ENCODE measurements around the gene MAP3K5. TPM values are rescaled to one million over a fixed set of nuclear protein-coding genes. Genes with fewer than 3 reads are reported as not detected.

MAP3K5 gene
- total and polyA plus RNA-seq, 2 donors (not counting 3 experiments of a cell fraction or from before 2014, with no cell fraction given): 1.5 to 7.0 TPM

GRCh38 chr6:136772685-136773472 lies 19.4 kb downstream of the MAP3K5 start:
- no peak overlapping the region for H3K4me2 ChIP-seq (ENCODE audit: insufficient read depth, low read length)
- no peak for DNase-seq (ENCODE audit: low read depth, low spot score)
- no peaks in the 10 kb centered on the region for H3K9me1 ChIP-seq (replicated peaks; ENCODE audit: control insufficient read depth, extremely low read depth, insufficient read depth, low read length)
- dilution Hi-C loops (cut with MboI; ENCODE audit: extremely low pct_ligation_motif_present, low sequenced_read_pairs) (no loop called here), intact Hi-C loops (cut with micrococcal nuclease) (no loop called here)
- H3K4me1 ChIP-seq (ENCODE audit: control insufficient read depth, extremely low read depth, insufficient read depth, low read length): no peaks in the 10 kb centered on the region
- TF ChIP-seq MYC (IDR thresholded peaks at IDR 0.05; ENCODE audit: low read depth, low read length): no peak
- TF ChIP-seq POLR2AphosphoS5 (IDR thresholded peaks at IDR 0.05; ENCODE audit: insufficient read depth, low read depth, low read length): no peak
- TF ChIP-seq GATA2 (IDR thresholded peaks at IDR 0.05; ENCODE audit: insufficient read depth, insufficient read length, low read depth, low read length): no peak
- no peak for TF ChIP-seq FOS (IDR thresholded peaks at IDR 0.05; ENCODE audit: borderline replicate concordance, insufficient read depth, low read length)
- no peaks in the 10 kb centered on the region for H3K79me2 ChIP-seq (ENCODE audit: control insufficient read depth, insufficient read depth, low read length)
- no peaks in the 10 kb centered on the region for H3K36me3 ChIP-seq (ENCODE audit: control insufficient read depth in 2 of 2, extremely low read depth in 1 of 2, insufficient read depth in 2 of 2, low read length in 2 of 2)
- ChIA-PET POLR2A (no interaction called here), CTCF (interaction anchor here (1.2 to 1.4 kb wide), 3 partner anchors 16 to 129 kb away, joined by 3 read pairs; no protein-coding TSS in a partner anchor)
- H4K20me1 ChIP-seq (replicated peaks; ENCODE audit: control insufficient read depth, extremely low read depth, insufficient read depth, low read length): no peaks in the 10 kb centered on the region
- no peak for FAIRE-seq
- H3K27ac ChIP-seq (ENCODE audit: insufficient read depth, low read depth, low read length): no peak overlapping the region
- H3K9me3 ChIP-seq (replicated peaks; ENCODE audit: control insufficient read depth, insufficient read depth, low read length): no peaks in the 10 kb centered on the region
- no peak overlapping the region for H2AFZ ChIP-seq (ENCODE audit: low read depth, low read length)
- no peak overlapping the region for H3K9ac ChIP-seq (replicated peaks; ENCODE audit: extremely low read depth, insufficient read depth, low read length)
- H3K4me3 ChIP-seq (replicated peaks in 1 of 3; ENCODE audit: insufficient read depth in 1 of 3, low read depth in 1 of 3, low read length in 3 of 3): no peak overlapping the region
- no TSS peak for BruUV-seq (replicated peaks)
- H3K27me3 ChIP-seq (ENCODE audit: control insufficient read depth in 2 of 2, insufficient read depth in 2 of 2, low read length in 2 of 2): no peaks in the 10 kb centered on the region

- intact Hi-C loops (cut with micrococcal nuclease): no loop called here
- no TSS peak for BruUV-seq (replicated peaks)
- Histone ChIP-seq H3K9me3 (replicated peaks; ENCODE audit: control insufficient read depth, insufficient read depth, low read length) (no peaks in the 10 kb centered on the region), H3K9me1 (replicated peaks; ENCODE audit: control insufficient read depth, extremely low read depth, insufficient read depth, low read length) (no peaks in the 10 kb centered on the region), H3K9ac (replicated peaks; ENCODE audit: extremely low read depth, insufficient read depth, low read length) (no peak overlapping the region), H3K27me3 (ENCODE audit: control insufficient read depth in 2 of 2, insufficient read depth in 2 of 2, low read length in 2 of 2) (no peaks in the 10 kb centered on the region), H3K4me2 (ENCODE audit: insufficient read depth, low read length) (no peak overlapping the region), H2AFZ (ENCODE audit: low read depth, low read length) (no peak overlapping the region), H3K27ac (ENCODE audit: insufficient read depth, low read depth, low read length) (no peak overlapping the region), H3K4me1 (ENCODE audit: control insufficient read depth, extremely low read depth, insufficient read depth, low read length) (no peaks in the 10 kb centered on the region), H3K79me2 (ENCODE audit: control insufficient read depth, insufficient read depth, low read length) (peaks cover 2% of the 10 kb centered on the region), H4K20me1 (replicated peaks; ENCODE audit: control insufficient read depth, extremely low read depth, insufficient read depth, low read length) (no peaks in the 10 kb centered on the region), H3K4me3 (replicated peaks in 1 of 3; ENCODE audit: insufficient read depth in 1 of 3, low read depth in 1 of 3, low read length in 3 of 3) (no peak overlapping the region), H3K36me3 (ENCODE audit: control insufficient read depth in 2 of 2, extremely low read depth in 1 of 2, insufficient read depth in 2 of 2, low read length in 2 of 2) (no peaks in the 10 kb centered on the region)
- DNase-seq (ENCODE audit: low read depth, low spot score): no peak
- TF ChIP-seq JUN (IDR thresholded peaks at IDR 0.05; ENCODE audit: borderline replicate concordance, insufficient read depth, insufficient read length, low read depth) (no peak), POLR2AphosphoS5 (IDR thresholded peaks at IDR 0.05; ENCODE audit: insufficient read depth, low read depth, low read length) (no peak), MYC (IDR thresholded peaks at IDR 0.05; ENCODE audit: low read depth, low read length) (no peak), FOS (IDR thresholded peaks at IDR 0.05; ENCODE audit: borderline replicate concordance, insufficient read depth, low read length) (no peak), EZH2 (IDR thresholded peaks at IDR 0.05; ENCODE audit: borderline replicate concordance, low read depth, low read length, severe bottlenecking) (no peak), MAX (IDR thresholded peaks at IDR 0.05; ENCODE audit: insufficient read depth, insufficient read length) (no peak), GATA2 (IDR thresholded peaks at IDR 0.05; ENCODE audit: insufficient read depth, insufficient read length, low read depth, low read length) (no peak), POLR2A (IDR thresholded peaks at IDR 0.05; ENCODE audit: low read depth, low read length) (no peak)
- dilution Hi-C loops (cut with MboI; ENCODE audit: extremely low pct_ligation_motif_present, low sequenced_read_pairs): no loop called here
- CTCF ChIA-PET: interaction anchor here (1.0 to 1.4 kb wide), 4 partner anchors 21 to 127 kb away, joined by 3 to 5 read pairs (median 4); partner anchors contain the start of gene MAP3K5
- POLR2A ChIA-PET: no interaction called here
- no peak for FAIRE-seq
Measured at GRCh38 chr6:136771306-136771705, 21.0 kb downstream of the MAP3K5 start.

Data from endothelial cell of umbilical vein (primary cell).